A549 (cell line): Measurements from ENCODE around the gene GORASP2.

Experiments
- BHLHE40 ChIP-seq: IDR thresholded peaks from 2 replicates; pipeline ENCODE4 v1.6.1; 2012; ENCODE audit warnings: low read depth, low read length, inconsistent platforms
- RAD21 ChIP-seq, 2 experiments: fragments of >200 bp in 1 of 2; sonication (Bioruptor Twin) in 1 of 2; formaldehyde crosslinking in 1 of 2; IDR thresholded peaks in 1 of 2; conservative IDR thresholded peaks in 1 of 2; 2 replicates in 1 of 2; 3 replicates in 1 of 2; pipeline ENCODE4 v1.6.1; 2012 to 2018; ENCODE audit warnings: inconsistent platforms in 1 of 2
- TF ChIP-seq, protein P1 (sequence below): fragments of >200 bp; sonication (Bioruptor Twin); formaldehyde crosslinking; IDR thresholded peaks from 3 replicates; pipeline ENCODE4 v1.5.1; 2016
- TF ChIP-seq, protein P2 (sequence below): IDR thresholded peaks from 2 replicates; pipeline ENCODE4 v1.6.1; 2012

DNA sequence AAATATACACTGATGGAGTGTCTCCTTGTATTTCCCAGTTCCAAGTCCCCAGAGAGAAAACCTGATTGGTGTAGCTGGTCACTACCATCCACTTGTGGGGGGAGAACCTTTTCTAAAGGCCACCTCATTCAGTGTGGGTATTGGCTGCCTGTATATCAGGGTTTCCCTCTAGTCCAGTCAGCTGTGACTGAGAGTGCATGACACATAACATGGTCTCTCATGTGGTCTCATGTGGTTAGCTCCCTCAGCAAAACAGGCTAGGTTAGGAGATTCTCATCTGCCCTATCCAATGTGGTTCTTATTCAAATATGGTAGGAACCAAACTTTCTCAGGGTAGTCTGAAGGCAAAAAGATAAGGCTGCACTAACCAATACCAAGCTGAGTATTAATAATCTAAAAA, 4.1 kb upstream of the GORASP2 start:
- TF ChIP-seq BHLHE40 (no peak), RAD21 (conservative IDR thresholded peaks at IDR 0.05 in 1 of 2, IDR thresholded peaks at IDR 0.05 in 1 of 2) (no peak)
- TF ChIP-seq, protein P1, sequence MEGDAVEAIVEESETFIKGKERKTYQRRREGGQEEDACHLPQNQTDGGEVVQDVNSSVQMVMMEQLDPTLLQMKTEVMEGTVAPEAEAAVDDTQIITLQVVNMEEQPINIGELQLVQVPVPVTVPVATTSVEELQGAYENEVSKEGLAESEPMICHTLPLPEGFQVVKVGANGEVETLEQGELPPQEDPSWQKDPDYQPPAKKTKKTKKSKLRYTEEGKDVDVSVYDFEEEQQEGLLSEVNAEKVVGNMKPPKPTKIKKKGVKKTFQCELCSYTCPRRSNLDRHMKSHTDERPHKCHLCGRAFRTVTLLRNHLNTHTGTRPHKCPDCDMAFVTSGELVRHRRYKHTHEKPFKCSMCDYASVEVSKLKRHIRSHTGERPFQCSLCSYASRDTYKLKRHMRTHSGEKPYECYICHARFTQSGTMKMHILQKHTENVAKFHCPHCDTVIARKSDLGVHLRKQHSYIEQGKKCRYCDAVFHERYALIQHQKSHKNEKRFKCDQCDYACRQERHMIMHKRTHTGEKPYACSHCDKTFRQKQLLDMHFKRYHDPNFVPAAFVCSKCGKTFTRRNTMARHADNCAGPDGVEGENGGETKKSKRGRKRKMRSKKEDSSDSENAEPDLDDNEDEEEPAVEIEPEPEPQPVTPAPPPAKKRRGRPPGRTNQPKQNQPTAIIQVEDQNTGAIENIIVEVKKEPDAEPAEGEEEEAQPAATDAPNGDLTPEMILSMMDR = no peak
- TF ChIP-seq, protein P2, sequence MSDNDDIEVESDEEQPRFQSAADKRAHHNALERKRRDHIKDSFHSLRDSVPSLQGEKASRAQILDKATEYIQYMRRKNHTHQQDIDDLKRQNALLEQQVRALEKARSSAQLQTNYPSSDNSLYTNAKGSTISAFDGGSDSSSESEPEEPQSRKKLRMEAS = no peak
